GM18858 (cell line): ENCODE data around the gene ASCC1.

ENCODE experiments used
- ATAC-seq: cut with Tn5 transposase; IDR thresholded peaks from one replicate; pipeline ENCODE4 v1.9.1; 2021; ENCODE audit not compliant: unreplicated experiment

ASCC1 gene, protein sequence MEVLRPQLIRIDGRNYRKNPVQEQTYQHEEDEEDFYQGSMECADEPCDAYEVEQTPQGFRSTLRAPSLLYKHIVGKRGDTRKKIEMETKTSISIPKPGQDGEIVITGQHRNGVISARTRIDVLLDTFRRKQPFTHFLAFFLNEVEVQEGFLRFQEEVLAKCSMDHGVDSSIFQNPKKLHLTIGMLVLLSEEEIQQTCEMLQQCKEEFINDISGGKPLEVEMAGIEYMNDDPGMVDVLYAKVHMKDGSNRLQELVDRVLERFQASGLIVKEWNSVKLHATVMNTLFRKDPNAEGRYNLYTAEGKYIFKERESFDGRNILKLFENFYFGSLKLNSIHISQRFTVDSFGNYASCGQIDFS

DNA sequence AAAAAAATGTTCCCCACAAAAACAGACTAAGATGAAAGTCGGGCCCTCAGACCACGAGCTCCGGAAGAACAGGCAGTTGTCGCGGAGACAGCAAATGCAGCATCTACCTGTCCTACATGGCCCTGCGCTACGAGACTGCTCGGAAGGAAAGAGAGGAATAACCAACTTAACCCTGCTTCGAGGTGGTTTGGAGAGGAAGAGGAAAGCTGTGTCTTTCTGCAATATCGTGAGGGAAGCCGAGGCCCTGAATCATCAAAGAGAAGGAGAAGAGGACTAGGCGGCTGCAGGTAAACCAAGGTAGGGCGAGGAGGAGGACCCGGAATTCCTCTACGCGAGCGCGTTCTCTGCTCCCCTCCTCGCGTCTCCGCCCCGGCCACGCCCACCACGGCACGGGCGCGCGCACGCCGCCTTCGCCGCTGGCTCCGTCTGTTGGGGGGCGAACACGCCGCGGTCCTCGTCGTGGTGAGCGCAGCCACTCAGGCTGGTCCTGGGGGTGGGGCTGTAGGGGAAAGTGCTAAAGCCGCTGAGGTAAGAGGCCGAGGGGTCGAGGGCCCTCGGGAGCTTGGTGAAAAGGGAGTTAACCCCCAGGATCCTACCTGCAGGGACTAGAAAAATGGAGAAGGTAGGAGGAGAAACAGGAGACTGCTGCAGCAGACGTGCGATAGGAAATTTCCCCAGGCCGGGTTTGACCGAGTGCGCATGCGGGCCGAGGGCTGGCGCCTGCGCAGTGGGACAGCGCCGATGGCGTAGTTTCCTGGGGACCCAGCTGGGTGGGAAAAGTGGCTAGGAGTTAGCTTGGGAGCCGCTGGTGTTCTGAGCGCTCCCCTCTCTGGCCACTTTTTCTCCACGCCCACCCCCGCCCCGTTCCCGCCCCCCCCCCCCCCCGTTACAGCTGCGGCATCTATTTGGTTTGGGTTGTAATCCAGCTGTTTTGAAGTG lies at the start of gene ASCC1, which contains the start of gene ANAPC16:
Gene ASCC1, minus strand, starts transcription at position 666 of the 939 bp plus-strand sequence. CDS start 2,978 bp downstream, outside the sequence.
Gene ANAPC16, plus strand, starts transcription at position 402 of the 939 bp plus-strand sequence. CDS start 7,903 bp downstream, outside the sequence.
- ATAC-seq, result peak; percentile 43

DNA sequence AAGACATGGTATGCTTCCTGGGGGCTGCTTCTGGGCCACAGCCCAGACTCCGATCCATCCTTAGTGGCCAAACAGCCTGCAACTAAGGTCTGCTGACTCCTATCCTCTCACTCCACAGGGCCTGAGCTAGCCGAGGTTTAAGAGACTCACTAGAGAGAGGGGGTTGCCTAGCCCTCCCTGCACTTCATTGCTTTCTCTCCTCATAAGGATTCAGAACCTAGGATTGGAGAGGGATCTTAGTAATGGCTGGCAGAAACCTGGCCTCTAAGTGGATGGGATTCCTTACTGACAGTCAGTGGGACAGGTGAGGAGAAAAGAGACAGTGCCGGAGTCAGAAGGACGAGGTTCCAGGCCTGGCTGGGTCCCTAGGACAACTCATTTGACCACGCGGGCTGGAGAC lies 49.4 kb upstream of the ASCC1 start:
- ATAC-seq, result no peak

DNA sequence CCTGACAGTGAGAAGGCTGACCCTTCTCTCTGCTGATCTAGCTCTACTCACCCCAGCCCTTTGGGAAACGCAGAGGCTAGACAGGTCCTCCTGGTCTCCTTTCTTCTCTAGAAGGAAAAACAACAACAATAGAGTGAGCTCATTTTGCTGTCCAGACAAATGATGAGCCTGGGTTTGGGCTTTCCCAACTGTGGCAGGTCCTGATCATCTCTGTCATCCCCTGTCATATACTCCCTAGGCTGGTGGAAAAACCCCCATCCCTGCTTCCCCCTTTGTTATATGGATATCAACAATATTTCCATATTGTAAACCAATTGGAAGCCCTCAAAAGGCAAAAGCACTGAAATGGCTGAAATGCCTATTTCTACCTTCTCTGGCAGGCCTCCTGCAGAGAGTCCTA lies 48.5 kb upstream of the ASCC1 start:
- ATAC-seq, result no peak

DNA sequence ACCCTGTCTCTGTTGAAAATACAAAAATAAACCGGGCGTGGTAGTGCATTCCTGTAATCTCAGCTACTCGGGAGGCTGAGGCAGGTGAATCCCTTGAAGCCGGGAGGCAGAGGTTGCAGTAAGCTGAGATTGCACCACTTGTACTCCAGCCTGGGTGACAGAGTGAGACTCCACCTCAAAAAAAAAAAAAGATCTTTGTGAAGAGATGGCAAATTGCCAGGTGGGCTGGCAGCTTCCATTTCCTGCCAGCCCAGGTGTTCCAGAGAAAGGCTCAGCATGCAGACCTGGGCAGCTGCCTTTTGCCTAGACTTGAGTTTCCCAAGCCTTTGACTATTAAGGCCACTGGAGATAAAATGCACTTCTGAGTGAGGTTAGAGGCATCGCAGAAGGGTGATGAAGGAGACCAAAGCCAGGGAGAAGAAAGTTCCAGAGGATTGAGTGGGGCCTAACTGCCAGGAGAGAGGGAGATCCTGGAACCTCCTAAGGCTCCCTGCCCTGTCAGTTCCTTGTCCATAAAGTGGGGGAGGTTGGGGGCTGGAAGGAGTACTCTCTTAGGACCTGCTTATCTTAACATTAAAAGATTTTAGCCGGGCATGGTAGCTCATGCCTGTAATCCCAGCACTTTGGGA lies 47.7 kb upstream of the ASCC1 start:
- no peak for ATAC-seq

DNA sequence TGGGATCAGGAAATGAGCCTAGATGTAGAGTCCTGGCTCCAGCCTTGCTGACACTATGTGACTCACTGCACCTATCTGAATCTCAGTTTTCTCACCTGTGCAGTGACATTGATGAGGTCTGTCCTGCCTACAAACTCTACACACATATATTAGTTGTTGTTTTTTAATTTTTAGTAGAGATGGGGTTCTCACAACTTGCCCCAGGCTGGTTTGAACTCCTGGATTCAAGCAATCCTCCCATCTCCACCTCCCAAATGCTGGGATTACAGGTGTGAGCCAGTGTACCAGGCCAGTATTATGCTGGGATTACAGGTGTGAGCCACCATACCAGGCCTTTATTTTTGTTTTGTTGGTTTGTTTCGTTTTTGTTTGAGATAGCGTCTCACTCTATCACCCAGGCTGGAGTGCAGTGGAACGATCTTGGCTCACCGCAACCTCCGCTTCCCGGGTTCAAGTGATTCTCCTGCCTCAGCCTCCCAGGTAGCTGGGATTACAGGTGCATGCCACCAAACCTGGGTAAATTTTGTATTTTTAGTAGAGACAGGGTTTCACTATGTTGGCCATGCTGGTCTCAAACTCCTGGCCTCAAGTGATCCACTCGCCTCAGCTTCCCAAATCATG lies 45.8 kb upstream of the ASCC1 start:
- ATAC-seq, result peak; percentile 3

DNA sequence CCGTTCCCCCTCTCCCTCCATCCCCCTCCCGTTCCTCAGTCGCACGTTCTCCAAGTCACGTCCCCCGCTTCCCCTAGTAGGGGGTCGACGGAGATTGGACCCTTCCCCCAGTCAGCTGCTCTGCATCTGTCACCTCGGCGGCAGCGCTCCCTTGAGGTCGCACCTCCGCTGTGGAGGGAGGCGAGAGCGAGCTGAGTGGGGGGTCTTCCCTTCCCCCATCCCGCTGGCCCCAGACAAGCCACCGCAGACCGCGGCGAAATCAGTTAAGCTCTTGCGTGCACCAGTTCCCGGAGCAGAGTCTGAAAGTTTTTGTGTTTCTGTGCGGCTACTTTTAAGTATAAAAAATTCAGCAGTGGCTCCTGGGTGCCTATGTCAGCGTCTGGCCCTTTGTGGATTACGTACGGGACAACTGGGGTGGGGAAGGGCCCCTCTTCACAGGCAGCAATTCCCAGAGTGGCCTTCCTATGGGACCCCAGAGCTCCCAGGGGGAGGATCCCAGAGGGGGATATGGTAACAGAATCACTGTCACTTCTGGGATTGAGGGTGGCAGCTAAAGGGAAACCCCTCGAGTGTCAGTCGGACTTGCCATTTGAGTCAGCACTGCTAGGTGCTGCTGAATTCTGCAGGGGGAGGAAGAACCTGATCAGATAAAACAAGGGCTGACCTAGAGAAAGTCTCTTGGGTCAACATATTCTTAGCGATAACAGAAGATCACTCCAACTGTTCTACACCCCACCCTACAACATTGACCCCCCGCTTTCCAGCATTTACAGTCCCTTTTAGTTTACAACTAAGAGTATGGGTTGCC lies 45.1 kb upstream of the ASCC1 start:
- ATAC-seq, result peak; percentile 35

DNA sequence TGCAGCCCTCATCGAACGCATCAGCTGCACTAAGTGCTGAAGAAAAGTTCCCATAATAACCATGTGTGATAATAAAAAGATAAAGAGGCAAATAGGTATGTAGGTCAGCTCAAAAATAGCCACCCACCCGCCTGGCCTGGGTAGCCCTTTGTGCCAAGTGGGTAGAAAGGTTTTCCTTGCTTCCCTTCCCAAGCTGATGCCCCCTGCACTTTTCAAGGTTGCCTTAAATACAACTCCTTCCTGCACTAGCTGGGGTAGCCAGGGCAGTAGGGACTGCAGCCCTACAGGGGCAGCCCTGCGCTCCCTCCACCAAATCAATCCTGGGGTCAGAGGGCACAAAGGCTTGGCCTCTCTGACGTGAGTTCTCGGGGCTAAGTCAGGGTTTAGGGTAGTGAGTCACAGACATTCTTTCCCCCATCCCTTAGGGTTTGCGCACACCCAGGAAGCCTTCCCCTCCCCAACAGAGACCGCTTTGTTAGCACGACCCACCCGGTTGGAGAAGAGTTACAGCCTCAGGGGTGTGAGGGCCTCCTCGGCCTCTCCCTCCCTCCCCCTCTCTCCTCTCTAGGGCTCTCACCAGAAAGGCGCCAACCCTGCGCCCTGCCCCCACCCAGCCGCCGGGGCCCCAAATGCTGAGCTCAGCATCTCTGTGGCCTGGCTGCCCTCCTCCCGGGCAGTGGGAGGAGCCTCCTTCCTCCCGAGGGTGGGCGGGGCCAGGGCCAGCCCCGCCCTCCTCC lies 44.3 kb upstream of the ASCC1 start:
- peak; percentile 37 for ATAC-seq

DNA sequence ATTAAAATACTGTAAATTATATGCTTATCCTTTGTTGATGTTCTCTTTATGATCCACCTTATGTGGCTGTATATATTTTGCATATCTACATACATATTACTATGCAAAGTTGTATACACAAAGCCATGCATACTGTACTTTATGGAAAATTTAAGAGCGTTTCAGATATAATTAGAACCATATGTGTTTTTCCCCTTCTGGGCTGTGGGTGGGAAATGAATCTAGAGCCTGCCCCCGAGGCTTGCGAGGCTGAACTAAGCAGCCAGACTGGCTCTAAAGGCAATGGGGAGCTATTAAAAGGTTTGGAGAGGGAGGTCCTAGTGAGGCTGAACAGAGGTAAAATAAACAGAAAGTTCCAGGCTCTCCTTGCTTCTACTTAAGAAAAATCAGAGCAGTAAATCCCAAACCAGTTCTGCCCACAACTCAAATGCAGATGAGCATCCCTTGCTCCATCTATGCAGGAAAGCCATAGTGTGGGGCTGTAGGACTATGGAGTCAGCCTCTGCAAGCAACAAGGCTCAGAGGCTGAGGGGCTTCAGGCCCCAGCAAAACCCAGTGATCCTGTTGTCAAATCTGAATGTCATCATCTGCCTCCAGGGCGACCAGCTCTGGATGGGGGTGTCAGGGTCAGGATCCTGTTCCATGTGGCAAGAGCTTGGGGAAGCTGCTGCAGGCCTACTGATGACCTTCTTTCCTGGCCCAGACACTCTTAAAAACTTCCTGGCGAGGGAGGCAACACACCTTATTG lies 43.6 kb upstream of the ASCC1 start:
- no peak for ATAC-seq

DNA sequence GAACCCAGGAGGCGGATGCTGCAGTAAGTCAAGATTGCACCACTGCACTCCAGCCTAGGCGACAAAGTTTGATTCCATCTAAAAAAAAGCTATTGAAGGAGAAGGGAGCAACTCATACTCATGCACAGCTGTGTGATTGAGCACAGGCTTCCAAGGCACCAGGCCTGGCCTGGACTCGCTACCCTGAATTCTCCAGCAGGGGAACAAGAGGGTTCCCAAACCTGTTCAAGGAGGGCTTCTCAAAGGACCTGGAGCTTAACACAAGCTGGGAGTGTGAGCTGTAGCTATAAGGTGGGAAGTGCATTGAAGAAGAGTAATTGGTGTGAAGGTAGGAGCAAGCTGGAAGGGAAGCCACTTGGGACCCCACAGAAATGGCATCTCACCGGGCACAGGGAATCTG lies 42.5 kb upstream of the ASCC1 start:
- no peak for ATAC-seq

DNA sequence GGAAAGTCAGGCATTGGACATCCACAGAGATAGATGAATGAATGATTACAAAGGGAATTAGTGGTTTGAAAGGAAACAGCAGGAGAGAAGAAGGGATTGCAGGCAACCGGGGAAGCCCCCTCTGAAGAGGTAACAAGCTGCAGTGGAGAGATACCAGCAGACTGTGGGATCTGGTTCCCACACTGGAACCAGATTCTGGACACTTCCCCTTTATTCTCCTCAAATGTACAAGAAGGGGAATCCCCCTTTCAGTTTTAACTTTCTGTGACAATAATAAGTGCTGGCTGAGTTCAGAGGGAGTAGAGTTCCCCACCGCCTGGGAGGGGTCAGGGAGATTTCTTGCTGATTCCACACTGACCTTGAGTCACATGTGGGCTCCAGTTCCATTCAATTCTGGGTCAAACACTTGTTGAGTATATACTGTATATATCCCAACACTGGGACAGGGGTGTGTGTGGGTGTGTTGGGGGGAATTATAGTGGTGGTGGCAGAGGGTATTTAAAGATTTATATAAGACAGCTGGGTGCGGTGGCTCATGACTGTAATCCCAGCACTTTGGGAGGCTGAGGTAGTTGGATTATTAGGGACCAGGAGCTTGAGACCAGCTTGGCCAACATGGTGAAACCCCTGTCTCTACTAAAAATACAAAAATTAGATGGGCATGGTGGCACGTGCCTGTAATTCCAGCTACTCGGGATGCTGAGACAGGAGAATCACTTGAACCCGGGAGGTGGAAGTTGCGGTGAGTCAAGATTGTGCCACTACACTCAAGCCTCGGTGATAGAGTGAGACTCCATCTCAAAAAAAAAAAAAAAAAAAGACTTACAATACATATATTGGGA lies 41.2 kb upstream of the ASCC1 start:
- ATAC-seq, result no peak

DNA sequence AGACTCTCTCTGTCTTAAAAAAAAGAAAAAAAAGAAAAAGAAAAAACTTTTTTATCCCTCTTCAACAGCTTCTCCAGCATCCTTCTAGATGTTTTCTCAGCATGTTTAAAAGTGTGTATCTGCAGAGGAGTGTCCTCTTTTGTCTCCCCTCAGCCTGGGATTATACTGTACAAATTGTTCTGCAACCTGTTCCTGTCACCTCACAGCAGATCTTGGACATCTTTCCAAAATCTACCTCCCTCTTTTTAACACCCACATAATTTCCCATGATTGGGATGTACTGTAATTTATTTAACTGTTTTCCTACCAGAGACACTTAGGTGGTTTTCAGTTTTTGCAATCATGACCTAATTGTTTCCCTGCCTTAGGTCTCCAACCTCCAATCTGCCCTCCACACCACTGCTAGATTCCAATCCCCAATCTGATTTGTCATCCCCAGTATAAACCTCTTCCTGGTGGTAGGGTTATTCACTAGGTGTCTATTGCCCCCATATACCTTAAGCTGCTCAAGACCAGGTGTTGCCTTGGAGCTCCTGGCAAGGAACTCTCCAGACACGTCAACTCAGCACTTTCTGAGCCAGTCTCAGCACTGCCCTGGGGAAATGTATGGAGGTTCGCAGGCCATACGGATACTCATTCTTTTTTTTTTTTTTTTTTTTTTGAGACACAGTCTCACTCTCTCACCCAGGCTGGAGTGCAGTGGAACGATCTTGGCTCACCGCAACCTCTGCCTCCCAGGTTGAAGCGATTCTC lies 40.1 kb upstream of the ASCC1 start:
- no peak for ATAC-seq

DNA sequence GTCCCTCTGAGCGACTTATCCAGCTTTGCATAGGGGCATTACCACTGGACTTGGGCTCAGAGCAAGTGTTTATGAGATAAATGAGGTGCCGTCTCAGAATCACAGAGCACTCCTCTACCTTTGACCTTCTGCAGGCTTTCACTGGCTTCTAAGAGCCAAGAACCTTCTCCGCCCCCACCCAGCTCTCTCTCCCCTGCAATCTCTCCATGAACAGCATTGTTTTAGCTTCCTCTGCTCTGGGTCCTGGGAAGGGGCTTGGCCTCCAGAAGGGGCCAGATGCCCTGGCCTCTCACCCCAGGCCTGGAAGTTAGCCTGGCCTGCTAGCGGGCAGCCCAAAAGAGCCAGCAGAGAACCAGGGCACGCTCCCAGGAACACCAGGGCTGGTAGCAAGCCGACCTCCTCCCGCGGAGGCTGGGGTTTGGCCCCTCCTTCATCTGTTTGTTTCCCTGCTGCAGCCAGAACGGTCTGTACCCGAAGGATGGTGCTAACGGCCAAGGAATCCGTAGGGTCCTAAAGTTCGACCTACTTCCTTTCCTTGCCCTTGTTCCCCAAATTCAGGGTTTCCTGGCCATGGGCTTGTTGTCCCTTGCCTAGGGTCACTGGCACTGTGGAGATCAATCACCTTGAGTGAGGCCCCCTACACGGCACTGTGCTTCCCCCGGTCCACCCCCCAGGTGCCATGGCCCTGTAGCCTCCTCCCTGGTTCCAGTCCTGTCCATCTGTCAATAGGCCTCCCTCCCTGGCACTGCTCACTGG lies 38.9 kb upstream of the ASCC1 start:
- no peak for ATAC-seq

DNA sequence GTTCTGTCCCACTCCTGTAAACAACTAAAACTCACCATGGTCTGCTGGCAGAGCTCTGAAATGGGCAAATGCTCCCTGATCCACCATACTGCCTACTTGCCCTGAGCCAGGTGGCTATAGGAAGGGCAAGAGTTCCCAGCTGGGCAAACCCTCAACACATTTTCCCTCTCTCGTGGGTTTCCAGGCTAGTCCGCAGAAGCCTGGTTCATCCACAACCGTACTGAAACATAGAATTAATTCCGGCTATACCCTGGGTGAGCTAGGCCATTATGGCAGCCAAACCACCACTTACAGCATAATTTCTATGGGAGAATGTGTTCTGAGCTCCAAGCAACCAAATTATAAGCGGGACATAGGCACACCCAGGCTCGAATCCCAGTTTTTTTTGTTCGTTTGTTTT lies 37.5 kb upstream of the ASCC1 start:
- ATAC-seq, result no peak

DNA sequence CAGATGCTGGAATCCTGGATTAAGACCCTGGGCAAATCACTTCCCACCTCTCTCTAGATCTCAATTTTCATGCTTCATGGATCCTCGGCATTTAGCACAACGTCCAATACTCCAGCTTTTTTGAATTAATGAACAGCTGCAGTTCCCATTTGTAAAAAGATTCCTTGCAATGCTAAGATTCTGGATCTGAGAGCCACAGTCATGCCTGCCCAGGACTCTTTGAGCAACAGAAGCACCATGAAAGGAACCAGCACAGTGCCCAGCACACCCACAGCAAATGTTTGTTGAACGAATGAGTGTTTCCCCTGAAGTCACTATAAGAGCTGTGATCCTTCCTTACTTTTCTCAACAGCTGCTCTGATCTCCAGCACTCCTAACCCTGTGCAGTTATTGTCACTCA lies 36.9 kb upstream of the ASCC1 start:
- ATAC-seq, result no peak

DNA sequence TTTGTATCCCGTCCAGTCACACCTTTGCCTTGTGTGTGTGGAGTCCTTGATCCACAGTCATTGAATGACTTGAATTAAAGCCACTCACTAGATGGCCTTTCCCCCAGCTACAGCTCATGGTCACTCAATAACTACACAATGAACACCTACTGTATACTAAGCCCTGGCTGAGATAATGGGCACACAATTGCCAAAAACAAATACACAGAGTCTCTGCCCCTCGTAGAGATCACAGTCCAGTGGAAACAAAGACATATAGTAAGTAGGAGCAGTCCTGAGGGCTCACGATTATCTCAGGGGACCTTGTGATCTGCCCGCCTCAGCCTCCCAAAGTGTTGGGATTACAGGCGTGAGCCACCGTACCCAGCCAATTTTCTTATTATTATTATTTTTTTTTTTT lies 35.6 kb upstream of the ASCC1 start:
- no peak for ATAC-seq

DNA sequence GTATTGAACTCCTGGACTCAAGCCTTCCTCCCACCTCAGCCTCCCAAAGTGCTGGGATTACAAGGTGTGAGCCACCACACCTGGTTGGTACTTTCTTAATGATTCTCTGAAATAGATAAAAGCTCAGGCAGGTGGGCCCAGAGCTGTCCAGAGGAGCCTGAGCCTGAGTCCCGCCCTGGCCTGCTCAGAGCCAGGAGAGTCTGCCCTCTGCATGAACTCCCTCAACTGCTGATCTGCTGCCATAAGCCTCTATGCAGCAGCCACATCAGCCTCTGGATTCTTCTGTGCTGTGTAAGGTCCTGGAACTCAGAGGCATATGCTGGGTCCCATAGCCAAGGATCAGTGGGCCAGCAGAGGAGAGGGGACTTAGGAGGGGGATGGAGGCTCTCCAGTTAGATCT lies 34.6 kb upstream of the ASCC1 start:
- ATAC-seq, result no peak
